Liver (tissue), 9 donors: Measurements from ENCODE around the gene FBXO4. TPM values are rescaled to one million over a fixed set of nuclear protein-coding genes. Genes with fewer than 3 reads are reported as not detected.

ENCODE experiments used
- DNase-seq: peaks from one replicate; pipeline ENCODE4 v3.0.0-alpha.2; 2017; ENCODE audit warnings: low spot score
- H3K27ac ChIP-seq, 2 donors: one replicate each; pipeline ENCODE4 v1.7.0; 2013; ENCODE audit warnings: inconsistent platforms in 2 of 2, low read length in 2 of 2, control low read depth in 1 of 2, low read depth in 1 of 2, mild to moderate bottlenecking in 1 of 2
- H3K27me3 ChIP-seq, 4 donors: one replicate each; pipeline versions ENCODE4 v1.6.1 to v1.7.0; 2013; ENCODE audit warnings: low read length in 3 of 4, inconsistent platforms in 1 of 4, mild to moderate bottlenecking in 1 of 4, moderate library complexity in 1 of 4; ENCODE audit not compliant: control insufficient read depth in 4 of 4, insufficient read depth in 4 of 4
- H3K36me3 ChIP-seq, 4 donors: one replicate each; pipeline versions ENCODE4 v1.6.1 to v1.7.0; 2013; ENCODE audit warnings: low read length in 3 of 4, mild to moderate bottlenecking in 3 of 4, low read depth in 1 of 4, moderate library complexity in 1 of 4; ENCODE audit not compliant: control insufficient read depth in 4 of 4, insufficient read depth in 3 of 4
- H3K4me1 ChIP-seq, 4 donors: one replicate each; pipeline versions ENCODE4 v1.6.1 to v1.7.0; 2013; ENCODE audit warnings: low read length in 3 of 4, mild to moderate bottlenecking in 3 of 4, moderate library complexity in 1 of 4; ENCODE audit not compliant: control insufficient read depth in 4 of 4, insufficient read depth in 4 of 4
- H3K4me3 ChIP-seq, 3 donors: one replicate each; pipeline versions ENCODE4 v1.6.1 to v1.7.0; 2013; ENCODE audit warnings: low read length in 3 of 3, control low read depth in 1 of 3, low read depth in 1 of 3, mild to moderate bottlenecking in 1 of 3
- H3K9ac ChIP-seq, 2 donors: one replicate each; pipeline ENCODE4 v1.7.0; 2013; ENCODE audit warnings: low read length in 2 of 2, mild to moderate bottlenecking in 2 of 2, moderate library complexity in 2 of 2, control low read depth in 1 of 2, low read depth in 1 of 2
- H3K9me3 ChIP-seq, 4 donors: one replicate each; pipeline versions ENCODE4 v1.6.1 to v1.7.0; 2013; ENCODE audit warnings: low read length in 3 of 4; ENCODE audit not compliant: control insufficient read depth in 4 of 4
- ATF3 ChIP-seq: IDR thresholded peaks from 2 replicates; pipeline ENCODE4 v1.6.1; 2016; ENCODE audit warnings: antibody characterized with exemption
- CTCF ChIP-seq: fragments of 150-350 bp; IDR thresholded peaks from 2 replicates; pipeline ENCODE4 v1.5.1; 2017; ENCODE audit warnings: improper control_type of control experiment, low read depth, low read length; ENCODE audit not compliant: missing input control
- EGR1 ChIP-seq, 2 donors: IDR thresholded peaks; 2 replicates each; pipeline ENCODE4 v1.6.1; 2016 to 2018; ENCODE audit warnings: antibody characterized with exemption in 2 of 2, low read depth in 2 of 2
- FOXA1 ChIP-seq: IDR thresholded peaks from 2 replicates; pipeline ENCODE4 v1.6.1; 2016; ENCODE audit warnings: antibody characterized with exemption
- FOXA2 ChIP-seq: IDR thresholded peaks from 2 replicates; pipeline ENCODE4 v1.6.1; 2016; ENCODE audit warnings: antibody characterized with exemption
- GABPA ChIP-seq, 2 donors: IDR thresholded peaks in 1 of 2; conservative IDR thresholded peaks in 1 of 2; 2 replicates each; pipeline ENCODE4 v1.6.1; 2016; ENCODE audit warnings: antibody characterized with exemption in 2 of 2, mild to moderate bottlenecking in 1 of 2, moderate library complexity in 1 of 2
- HNF4A ChIP-seq, 2 donors: conservative IDR thresholded peaks; 2 replicates each; pipeline ENCODE4 v1.6.1; 2016; ENCODE audit warnings: antibody characterized with exemption in 2 of 2, mild to moderate bottlenecking in 2 of 2
- HNF4G ChIP-seq: IDR thresholded peaks from 2 replicates; pipeline ENCODE4 v1.6.1; 2016; ENCODE audit warnings: antibody characterized with exemption
- JUND ChIP-seq, 2 donors: IDR thresholded peaks; 2 replicates each; pipeline ENCODE4 v1.6.1; 2016; ENCODE audit warnings: antibody characterized with exemption in 2 of 2
- MAX ChIP-seq: IDR thresholded peaks from 2 replicates; pipeline ENCODE4 v1.6.1; 2016; ENCODE audit warnings: antibody characterized with exemption
- NR2F2 ChIP-seq: IDR thresholded peaks from 2 replicates; pipeline ENCODE4 v1.6.1; 2016; ENCODE audit warnings: antibody characterized with exemption
- RAD21 ChIP-seq, 2 donors: IDR thresholded peaks; 2 replicates each; pipeline ENCODE4 v1.6.1; 2016; ENCODE audit warnings: antibody characterized with exemption in 2 of 2, mild to moderate bottlenecking in 2 of 2
- REST ChIP-seq: IDR thresholded peaks from 2 replicates; pipeline ENCODE4 v1.6.1; 2016; ENCODE audit warnings: antibody characterized with exemption, mild to moderate bottlenecking
- RXRA ChIP-seq, 2 donors: IDR thresholded peaks; 2 replicates each; pipeline ENCODE4 v1.6.1; 2017 to 2018; ENCODE audit warnings: antibody characterized with exemption in 2 of 2, mild to moderate bottlenecking in 1 of 2
- SP1 ChIP-seq: IDR thresholded peaks from 2 replicates; pipeline ENCODE4 v1.6.1; 2018; ENCODE audit warnings: antibody characterized with exemption, mild to moderate bottlenecking
- TAF1 ChIP-seq: conservative IDR thresholded peaks from 2 replicates; pipeline ENCODE4 v1.6.1; 2016; ENCODE audit warnings: antibody characterized with exemption, mild to moderate bottlenecking
- YY1 ChIP-seq: IDR thresholded peaks from 2 replicates; pipeline ENCODE4 v1.6.1; 2016; ENCODE audit warnings: antibody characterized with exemption, mild to moderate bottlenecking
- WGBS: extraction: QIAGEN DNeasy Blood & Tissue Kit; methylation state at CpG from one replicate; pipeline ENCODE4 v1.1.7; 2013; 5-methylcytosine and 5-hydroxymethylcytosine counted together
- polyA plus RNA-seq, 2 donors: library from polyadenylated mRNA; stranded (reverse) in 1 of 2; unstranded in 1 of 2; fragments of 200-250 nt in 1 of 2; fragments of >200 nt in 1 of 2; fragmentation: Nextera tagmentation in 1 of 2; extraction: Ambion mirVana in 1 of 2; gene quantifications; one replicate each; pipeline versions ENCODE4 v1.2.1 to v1.2.3, GENCODE V29; 2013 to 2015
- total RNA-seq, 2 donors: library from RNA; depleted of rRNA; stranded (reverse); fragments of >200 nt; gene quantifications; one replicate each; pipeline ENCODE4 v1.2.3, GENCODE V29; 2014
- donor health status: healthy.
- donor health status: healthy.
- donor health status: healthy.
- donor health status: healthy.
- donor health status: healthy.

Gene FBXO4
- total and polyA plus RNA-seq, 4 donors, result 5.6 to 8.8 (median 7.2) TPM

GRCh38 chr5:41954286-41954685 is 29.2 kb downstream of the FBXO4 start:
- Histone ChIP-seq H3K4me3 (no peak overlapping the region), H3K36me3 (no peaks in the 10 kb centered on the region), H3K9ac (no peak overlapping the region), H3K4me1 (no peaks in the 10 kb centered on the region), H3K9me3 (peaks cover 0 to 3% (median 0%) of the 10 kb centered on the region in 4 donors), H3K27ac (no peak overlapping the region), H3K27me3 (no peaks in the 10 kb centered on the region)
- WGBS, result 83% methylated on average over 1 of the region's 1 CpG
- DNase-seq, result no peak
- TF ChIP-seq HNF4A (conservative IDR thresholded peaks at IDR 0.05) (no peak), MAX (no peak), FOXA1 (no peak), TAF1 (no peak), JUND (IDR thresholded peaks at IDR 0.05) (no peak), RXRA (IDR thresholded peaks at IDR 0.05) (no peak), EGR1 (IDR thresholded peaks at IDR 0.05; ENCODE audit: low read depth in 2 of 2) (no peak), GABPA (IDR thresholded peaks at IDR 0.05 in 1 of 2, conservative IDR thresholded peaks at IDR 0.05 in 1 of 2) (no peak), FOXA2 (no peak), REST (no peak), SP1 (no peak), ATF3 (no peak), RAD21 (IDR thresholded peaks at IDR 0.05) (no peak), NR2F2 (no peak), YY1 (no peak), CTCF (no peak)

GRCh38 chr5:41955432-41956024 is 30.4 kb downstream of the FBXO4 start:
- Histone ChIP-seq H3K9me3 (peaks cover 0 to 3% (median 0%) of the 10 kb centered on the region in 4 donors), H3K4me3 (no peak overlapping the region), H3K9ac (no peak overlapping the region), H3K27me3 (no peaks in the 10 kb centered on the region), H3K27ac (no peak overlapping the region), H3K4me1 (no peaks in the 10 kb centered on the region), H3K36me3 (no peaks in the 10 kb centered on the region)
- no peak for DNase-seq
- WGBS, result 47% methylated on average over 7 of the region's 7 CpGs
- TF ChIP-seq REST (no peak), HNF4A (conservative IDR thresholded peaks at IDR 0.05) (peak; percentile 37 to 59), RXRA (IDR thresholded peaks at IDR 0.05) (peak in 1 of 2 donors; percentile 49), JUND (IDR thresholded peaks at IDR 0.05) (peak in 1 of 2 donors; percentile 15), GABPA (IDR thresholded peaks at IDR 0.05 in 1 of 2, conservative IDR thresholded peaks at IDR 0.05 in 1 of 2) (no peak), HNF4G (no peak)
